Common myeloid progenitor, CD34-positive (primary cell): Measurements from ENCODE around the gene GADD45G.
A peak's percentile ranks its signal among the peaks of the same experiment; 100 is the strongest.

ENCODE experiments used
- CTCF ChIA-PET: fragments of 350-600 bp; sonication (Branson Sonifier 250); formaldehyde crosslinking; loops from one replicate; lab custom pipeline; 2021; ENCODE audit warnings: antibody characterized with exemption; lab: Charles Lee
- POLR2A ChIA-PET: fragments of 350-600 bp; sonication (Branson Sonifier 250); formaldehyde crosslinking; loops from one replicate; lab custom pipeline; 2021; ENCODE audit warnings: antibody characterized with exemption; lab: Charles Lee
- DNase-seq, 3 donors: peaks; one replicate each; pipeline versions ENCODE4 v3.0.0 to v3.0.0-alpha.2; 2013
- H3K27ac ChIP-seq, 2 experiments: 1 replicate in 1 of 2; 2 replicates in 1 of 2; pipeline ENCODE4 v1.7.0; 2013; ENCODE audit warnings: inconsistent platforms in 2 of 2, low read length in 2 of 2, mild to moderate bottlenecking in 2 of 2, low read depth in 1 of 2, moderate library complexity in 1 of 2; ENCODE audit not compliant: severe bottlenecking in 2 of 2, insufficient read depth in 1 of 2, poor library complexity in 1 of 2
- H3K27me3 ChIP-seq, 5 experiments: replicated peaks in 2 of 5; 1 replicate in 3 of 5; 2 replicates in 2 of 5; pipeline versions ENCODE4 v1.6.1 to v1.7.0; 2013; ENCODE audit warnings: low read length in 4 of 5, mild to moderate bottlenecking in 2 of 5, moderate library complexity in 2 of 5, inconsistent platforms in 1 of 5; ENCODE audit not compliant: insufficient read depth in 5 of 5, control insufficient read depth in 4 of 5
- H3K36me3 ChIP-seq, 4 experiments: 1 replicate in 2 of 4; 2 replicates in 2 of 4; pipeline versions ENCODE4 v1.6.1 to v1.7.0; 2013; ENCODE audit warnings: low read length in 3 of 4, control low read depth in 1 of 4, mild to moderate bottlenecking in 1 of 4; ENCODE audit not compliant: control insufficient read depth in 4 of 4, insufficient read depth in 4 of 4
- H3K4me1 ChIP-seq, 4 experiments: 1 replicate in 3 of 4; 2 replicates in 1 of 4; pipeline versions ENCODE4 v1.6.1 to v1.7.1; 2013; ENCODE audit warnings: low read length in 3 of 4, mild to moderate bottlenecking in 3 of 4, control low read depth in 1 of 4, inconsistent platforms in 1 of 4, moderate library complexity in 1 of 4; ENCODE audit not compliant: control insufficient read depth in 4 of 4, insufficient read depth in 4 of 4; ENCODE audit errors: control extremely low read depth in 1 of 4
- H3K4me3 ChIP-seq, 7 experiments: 1 replicate in 4 of 7; 2 replicates in 3 of 7; pipeline versions ENCODE4 v1.5.1 to v1.7.0; 2013; ENCODE audit warnings: mild to moderate bottlenecking in 7 of 7, low read length in 6 of 7, moderate library complexity in 6 of 7, inconsistent platforms in 2 of 7, low read depth in 2 of 7, control low read depth in 1 of 7; ENCODE audit not compliant: insufficient read depth in 4 of 7, control insufficient read depth in 1 of 7; ENCODE audit errors: extremely low read depth in 1 of 7
- H3K9me3 ChIP-seq, 5 experiments: 1 replicate in 4 of 5; 2 replicates in 1 of 5; pipeline versions ENCODE4 v1.6.1 to v1.7.1; 2013; ENCODE audit warnings: low read length in 4 of 5, mild to moderate bottlenecking in 2 of 5, inconsistent platforms in 1 of 5, low read depth in 1 of 5, moderate library complexity in 1 of 5; ENCODE audit not compliant: control insufficient read depth in 4 of 5, insufficient read depth in 2 of 5; ENCODE audit errors: control extremely low read depth in 1 of 5
- WGBS: methylation state at CpG from one replicate; pipeline ENCODE4 v1.1.5; 2013; ENCODE audit not compliant: insufficient coverage; 5-methylcytosine and 5-hydroxymethylcytosine counted together

The GADD45G gene

DNA sequence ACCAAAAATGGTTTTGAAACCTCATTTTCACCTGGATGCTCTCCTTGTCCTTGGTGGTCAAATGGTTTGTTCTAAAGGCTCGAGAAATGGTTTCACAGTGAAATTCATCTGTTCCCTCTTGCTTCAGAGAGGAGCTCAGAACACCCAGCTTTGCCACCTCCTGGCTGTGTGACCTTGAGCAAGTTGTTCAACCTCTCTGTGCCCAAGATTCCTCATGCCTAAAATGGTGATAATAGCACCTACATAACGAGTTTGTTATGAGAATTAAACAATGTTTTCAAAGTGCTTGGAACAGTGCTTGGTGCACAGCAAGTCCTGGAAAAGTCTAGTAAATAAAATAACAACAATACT, 6.5 kb upstream of the GADD45G start:
- ChIA-PET POLR2A (interaction anchor here (0.7 kb wide), 1 partner anchor 223 kb away, joined by 3 read pairs; no protein-coding TSS in a partner anchor), CTCF (interaction anchor here (0.8 to 16.7 kb wide), 25 partner anchors 10 to 1186 kb away, joined by 3 to 323 read pairs (median 4); no protein-coding TSS in a partner anchor)
- H3K27ac ChIP-seq = no peak overlapping the region

DNA sequence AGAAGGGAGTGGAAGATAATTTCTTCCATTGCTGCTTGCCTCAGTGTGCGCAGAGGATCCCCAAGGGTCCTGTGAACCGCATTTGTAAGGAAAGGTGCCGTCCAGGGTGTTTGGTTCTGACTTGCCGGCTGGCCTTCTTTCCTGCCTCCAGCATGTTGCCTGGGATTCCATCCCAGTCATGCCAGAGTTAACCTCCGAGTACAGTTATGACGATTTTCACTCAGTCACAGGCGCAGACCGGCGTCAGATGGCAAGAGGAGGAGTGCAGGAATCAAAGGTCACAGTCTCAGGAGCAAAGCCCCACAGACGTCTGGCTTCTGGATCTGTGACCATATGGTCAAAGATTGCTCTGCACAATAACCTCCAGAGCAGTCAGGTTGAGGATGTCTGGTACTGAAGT, 5.9 kb upstream of the GADD45G start:
- POLR2A ChIA-PET = no interaction called here
- Histone ChIP-seq H3K27ac (no peak overlapping the region), H3K9me3 (no peaks in the 10 kb centered on the region)

More for the DNA sequence above, 6.5 kb upstream of the GADD45G start:
- Histone ChIP-seq H3K36me3 (no peaks in the 10 kb centered on the region), H3K4me1 (peaks cover 0 to 14% (median 9%) of the 10 kb centered on the region in 4 experiments), H3K9me3 (no peaks in the 10 kb centered on the region), H3K4me3 (no peak overlapping the region), H3K27me3 (peaks cover 0 to 5% (median 0%) of the 10 kb centered on the region in 5 experiments)
- WGBS = 29% methylated on average over 1 of the region's 2 CpGs
- DNase-seq = no peak

DNA sequence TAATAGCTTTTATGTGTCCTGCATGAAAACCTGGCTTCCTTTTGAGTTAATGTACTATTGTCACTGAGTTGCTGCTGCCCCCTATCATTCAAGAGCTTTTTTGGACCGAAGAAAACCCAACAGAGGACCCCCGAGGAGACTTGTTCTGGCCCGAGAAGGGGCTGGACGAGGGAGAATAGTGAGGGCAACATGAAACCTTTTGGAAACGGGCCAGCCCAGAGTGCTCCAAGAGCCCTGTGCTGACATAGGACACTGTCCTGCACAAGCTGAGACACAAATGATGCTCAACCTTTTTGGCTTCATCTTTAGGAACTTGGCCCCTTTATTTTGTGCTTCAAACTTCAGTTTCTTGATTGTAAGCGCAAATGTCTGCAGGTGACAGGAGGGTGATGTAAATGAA, 4.0 kb upstream of the GADD45G start:
- WGBS = 91% methylated on average over 6 of the region's 6 CpGs
- peaks cover 5 to 39% (median 30%) of the 10 kb centered on the region in 4 experiments for H3K4me1 ChIP-seq
- H3K4me3 ChIP-seq = no peak overlapping the region
- no peak for DNase-seq
- POLR2A ChIA-PET = no interaction called here
- H3K27me3 ChIP-seq = peaks cover 0 to 12% (median 0%) of the 10 kb centered on the region in 5 experiments
- no peaks in the 10 kb centered on the region for H3K36me3 ChIP-seq
- CTCF ChIA-PET = interaction anchor here (0.7 to 16.7 kb wide), 21 partner anchors 8 to 1157 kb away, joined by 3 to 323 read pairs (median 6); no protein-coding TSS in a partner anchor
- H3K9me3 ChIP-seq = no peaks in the 10 kb centered on the region
- no peak overlapping the region for H3K27ac ChIP-seq

More for the DNA sequence above, 5.9 kb upstream of the GADD45G start:
- WGBS = 97% methylated on average over 10 of the region's 10 CpGs
- no peak for DNase-seq
- CTCF ChIA-PET = interaction anchor here (0.7 to 16.7 kb wide), 19 partner anchors 10 to 543 kb away, joined by 3 to 323 read pairs (median 5); no protein-coding TSS in a partner anchor
- no peaks in the 10 kb centered on the region for H3K36me3 ChIP-seq
- peaks cover 0 to 20% (median 13%) of the 10 kb centered on the region in 4 experiments for H3K4me1 ChIP-seq
- H3K4me3 ChIP-seq = no peak overlapping the region
- peaks cover 0 to 8% (median 0%) of the 10 kb centered on the region in 5 experiments for H3K27me3 ChIP-seq

DNA sequence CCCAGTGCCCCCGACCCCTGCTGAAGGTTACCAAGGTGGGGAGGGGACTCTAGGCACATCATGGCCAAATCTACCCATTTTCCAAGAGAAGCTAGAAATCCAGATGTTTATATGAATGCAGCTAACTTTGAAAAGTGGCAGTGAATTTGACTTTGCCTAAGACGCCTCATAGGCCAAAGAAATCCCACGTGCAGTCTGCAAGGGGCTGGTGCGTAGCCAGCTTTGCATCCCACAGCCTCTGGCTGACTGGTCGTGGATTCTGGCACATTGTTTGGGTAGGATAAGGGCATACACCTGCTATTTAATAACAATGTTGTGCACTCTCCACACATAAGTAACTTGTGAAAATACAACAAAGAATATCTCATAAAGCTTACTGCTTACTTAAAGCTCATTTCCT, 3.5 kb upstream of the GADD45G start:
- no peak for DNase-seq
- Histone ChIP-seq H3K36me3 (no peaks in the 10 kb centered on the region), H3K27ac (no peak overlapping the region), H3K9me3 (no peaks in the 10 kb centered on the region), H3K4me1 (peaks cover 5 to 43% (median 35%) of the 10 kb centered on the region in 4 experiments), H3K27me3 (peaks cover 0 to 12% (median 0%) of the 10 kb centered on the region in 5 experiments), H3K4me3 (no peak overlapping the region)
- 94% methylated on average over 3 of the region's 5 CpGs for WGBS
- ChIA-PET CTCF (interaction anchor here (1.0 to 16.7 kb wide), 23 partner anchors 9 to 1157 kb away, joined by 3 to 323 read pairs (median 5); no protein-coding TSS in a partner anchor), POLR2A (no interaction called here)

DNA sequence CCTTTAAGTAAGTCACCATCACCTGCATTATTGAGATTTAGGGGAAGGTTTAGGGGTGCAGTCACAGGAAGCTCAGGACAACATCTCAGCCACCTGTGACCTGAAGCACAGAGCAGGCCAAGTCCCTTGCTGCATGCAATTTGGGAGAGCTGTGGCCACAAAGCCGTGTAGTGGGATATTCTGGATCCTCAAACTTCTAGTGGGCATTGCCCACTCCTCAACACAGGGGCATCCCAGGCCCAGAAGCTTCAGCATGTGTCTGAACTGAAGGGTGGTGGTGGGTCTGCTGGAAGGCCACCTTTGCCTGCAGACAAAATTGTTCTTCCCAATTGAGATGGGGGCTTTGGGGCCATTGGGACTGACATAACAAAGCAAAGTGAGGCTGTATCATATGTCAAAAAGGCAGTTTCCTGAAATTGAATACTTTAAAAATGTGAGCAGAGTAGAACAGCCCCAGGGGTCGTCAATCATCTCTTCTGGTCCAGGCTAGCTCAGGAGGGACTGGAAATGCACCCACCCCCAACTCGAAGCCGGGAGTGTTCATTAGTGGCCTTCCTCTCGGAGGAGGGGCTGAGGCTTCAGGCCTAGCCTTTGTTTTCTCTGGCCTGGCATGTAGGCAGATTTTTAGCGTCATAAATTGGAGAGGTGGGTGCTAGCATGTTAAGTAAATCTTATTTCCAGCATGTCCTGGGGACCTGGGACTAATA, 2.8 kb upstream of the GADD45G start:
- Histone ChIP-seq H3K36me3 (no peaks in the 10 kb centered on the region), H3K27me3 (peaks cover 0 to 14% (median 0%) of the 10 kb centered on the region in 5 experiments), H3K4me1 (peaks cover 5 to 45% (median 38%) of the 10 kb centered on the region in 4 experiments), H3K9me3 (no peaks in the 10 kb centered on the region), H3K27ac (no peak overlapping the region), H3K4me3 (no peak overlapping the region)
- POLR2A ChIA-PET = no interaction called here
- WGBS = 88% methylated on average over 6 of the region's 6 CpGs
- no peak for DNase-seq
- CTCF ChIA-PET = interaction anchor here (0.7 to 16.7 kb wide), 29 partner anchors 9 to 1233 kb away, joined by 3 to 323 read pairs (median 4); no protein-coding TSS in a partner anchor

DNA sequence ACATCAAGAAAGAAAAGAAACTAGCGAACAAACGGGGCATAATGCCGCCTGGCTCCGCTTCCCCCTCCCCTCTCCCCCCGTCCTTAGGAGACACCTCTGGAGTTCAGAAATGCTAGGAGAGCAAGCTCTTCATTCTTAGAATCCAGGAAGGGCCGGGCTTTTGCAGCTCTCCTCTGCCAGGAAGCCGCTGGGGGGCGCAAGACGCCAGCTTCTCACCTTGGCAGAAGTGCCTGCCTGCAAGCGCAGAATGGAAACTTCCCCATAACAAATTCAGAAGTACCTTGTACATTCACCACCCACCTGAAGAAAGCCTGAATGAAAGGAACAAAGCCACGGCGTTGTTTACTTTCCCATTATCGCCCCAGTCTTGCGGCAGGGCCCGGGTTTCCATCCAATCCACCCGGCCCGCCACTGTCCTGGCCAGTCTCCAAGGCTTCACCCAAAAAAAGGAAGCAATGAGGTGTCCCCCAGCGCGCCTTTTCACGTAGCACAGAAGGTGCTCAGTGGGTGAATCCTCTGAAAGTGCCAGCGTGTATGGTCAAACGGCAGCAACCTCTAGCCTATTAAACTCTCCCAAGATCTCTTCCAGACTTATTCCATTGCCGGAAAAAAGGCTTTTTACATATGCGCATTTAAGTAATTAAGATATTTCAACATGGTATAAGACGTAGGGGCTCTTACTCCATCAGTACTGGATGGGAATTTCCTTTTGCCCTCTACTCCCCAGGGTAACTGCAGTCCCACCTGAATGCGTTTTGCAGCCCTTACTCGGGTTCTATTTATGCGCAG, 1.6 kb upstream of the GADD45G start:
- H3K27me3 ChIP-seq = peaks cover 0 to 14% (median 0%) of the 10 kb centered on the region in 5 experiments
- H3K4me1 ChIP-seq = peaks cover 12 to 46% (median 41%) of the 10 kb centered on the region in 4 experiments
- WGBS = 1% methylated on average over 20 of the region's 28 CpGs
- H3K4me3 ChIP-seq = peak overlapping the region in 6 of 7 experiments; percentile 43 to 73 (median 64)
- ChIA-PET POLR2A (interaction anchor here (1.6 kb wide), 1 partner anchor 493 kb away, joined by 3 read pairs; no protein-coding TSS in a partner anchor), CTCF (interaction anchor here (0.7 to 16.7 kb wide), 31 partner anchors 10 to 537 kb away, joined by 3 to 323 read pairs (median 4); no protein-coding TSS in a partner anchor)
- no peak overlapping the region for H3K27ac ChIP-seq
- H3K9me3 ChIP-seq = no peaks in the 10 kb centered on the region
- DNase-seq = peak; percentile 88
- no peaks in the 10 kb centered on the region for H3K36me3 ChIP-seq
